HEK293T (cell line): ENCODE data around the gene RYR1.
"Not testable (repeated sequence)": the region's sequence is repeated elsewhere in the genome, so short reads cannot be mapped to it uniquely, and the experiment has no call there.

Source experiments
- CTCF ChIA-PET: fragments of 350-600 bp; formaldehyde crosslinking; extraction: SDS; loops from one replicate; lab custom pipeline; 2021; ENCODE audit warnings: antibody characterized with exemption, inconsistent platforms; lab: Yijun Ruan, JAX
- POLR2A ChIA-PET: fragments of 350-600 bp; formaldehyde crosslinking; extraction: SDS; loops from one replicate; lab custom pipeline; 2020; ENCODE audit warnings: antibody characterized with exemption, inconsistent platforms; lab: Yijun Ruan, JAX
- DNase-seq: peaks from one replicate; pipeline ENCODE4 v3.0.0; 2012; ENCODE audit warnings: mixed read lengths; ENCODE audit errors: extremely low spot score
- ARNT ChIP-seq: fragments of 450-650 bp; IDR thresholded peaks from 2 replicates; pipeline ENCODE4 v1.6.1; 2017; ENCODE audit warnings: mild to moderate bottlenecking
- BHLHE40 ChIP-seq: fragments of 450-650 bp; IDR thresholded peaks from 2 replicates; pipeline ENCODE4 v1.6.1; 2016; ENCODE audit warnings: mild to moderate bottlenecking, moderate library complexity, borderline replicate concordance
- CTBP1 ChIP-seq: fragments of 450-650 bp; IDR thresholded peaks from 2 replicates; pipeline ENCODE4 v1.6.1; 2016; ENCODE audit warnings: borderline replicate concordance
- ELF4 ChIP-seq: fragments of 450-650 bp; IDR thresholded peaks from 2 replicates; pipeline ENCODE4 v1.6.1; 2017; ENCODE audit warnings: antibody characterized with exemption
- FOXA1 ChIP-seq: fragments of 450-650 bp; IDR thresholded peaks from 2 replicates; pipeline ENCODE4 v1.6.1; 2016; ENCODE audit warnings: mild to moderate bottlenecking
- FOXK2 ChIP-seq: fragments of 450-650 bp; IDR thresholded peaks from 2 replicates; pipeline ENCODE4 v1.6.1; 2016; ENCODE audit warnings: mild to moderate bottlenecking
- FOXM1 ChIP-seq: fragments of 450-650 bp; IDR thresholded peaks from 2 replicates; pipeline ENCODE4 v1.6.1; 2017; ENCODE audit warnings: mild to moderate bottlenecking, borderline replicate concordance
- HDGF ChIP-seq: fragments of 450-650 bp; IDR thresholded peaks from 2 replicates; pipeline ENCODE4 v1.6.1; 2017; ENCODE audit warnings: antibody characterized with exemption, borderline replicate concordance
- L3MBTL2 ChIP-seq: fragments of 450-650 bp; conservative IDR thresholded peaks from 2 replicates; pipeline ENCODE4 v1.6.1; 2016; ENCODE audit warnings: mild to moderate bottlenecking
- LEF1 ChIP-seq: fragments of 450-650 bp; IDR thresholded peaks from 2 replicates; pipeline ENCODE4 v1.6.1; 2017; ENCODE audit warnings: mild to moderate bottlenecking, borderline replicate concordance
- NFRKB ChIP-seq: fragments of 450-650 bp; IDR thresholded peaks from 2 replicates; pipeline ENCODE4 v1.6.1; 2016; ENCODE audit warnings: mild to moderate bottlenecking, moderate library complexity
- SP1 ChIP-seq: fragments of 450-650 bp; IDR thresholded peaks from 2 replicates; pipeline ENCODE4 v1.6.1; 2017
- SUZ12 ChIP-seq: fragments of 450-650 bp; IDR thresholded peaks from 2 replicates; pipeline ENCODE4 v1.6.1; 2016; ENCODE audit warnings: mild to moderate bottlenecking
- TARDBP ChIP-seq: fragments of 450-650 bp; IDR thresholded peaks from 2 replicates; pipeline ENCODE4 v1.6.1; 2016
- ZNF384 ChIP-seq: fragments of 450-650 bp; IDR thresholded peaks from 2 replicates; pipeline ENCODE4 v1.6.1; 2016
- TF ChIP-seq, protein P1 (sequence below): fragments of 450-650 bp; IDR thresholded peaks from 2 replicates; pipeline ENCODE4 v1.6.1; 2016

RYR1 gene

DNA sequence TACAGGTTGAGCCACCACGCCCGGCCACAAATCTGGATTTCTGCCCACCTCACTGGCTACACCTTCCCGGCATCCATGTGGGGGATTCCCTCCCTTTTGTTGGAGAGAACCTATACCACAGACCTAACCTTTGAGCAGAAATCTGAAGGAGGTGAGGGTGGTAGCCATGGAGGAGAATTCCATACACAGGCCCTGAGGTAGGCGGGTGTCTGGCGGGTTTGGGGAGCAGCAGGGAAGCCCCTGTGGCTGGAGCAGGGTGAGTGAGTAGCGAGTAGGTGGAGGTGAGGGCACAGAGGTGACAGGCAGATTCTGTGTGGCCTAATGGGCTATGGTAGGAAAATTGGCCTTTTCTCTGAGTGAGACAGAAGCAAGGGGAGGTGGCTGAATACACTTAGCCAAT is 196.1 kb downstream of the RYR1 start:
- POLR2A ChIA-PET: interaction anchor here (2.5 kb wide), 1 partner anchor 11 kb away, joined by 10 read pairs; the partner anchor contains the start of gene EIF3K

DNA sequence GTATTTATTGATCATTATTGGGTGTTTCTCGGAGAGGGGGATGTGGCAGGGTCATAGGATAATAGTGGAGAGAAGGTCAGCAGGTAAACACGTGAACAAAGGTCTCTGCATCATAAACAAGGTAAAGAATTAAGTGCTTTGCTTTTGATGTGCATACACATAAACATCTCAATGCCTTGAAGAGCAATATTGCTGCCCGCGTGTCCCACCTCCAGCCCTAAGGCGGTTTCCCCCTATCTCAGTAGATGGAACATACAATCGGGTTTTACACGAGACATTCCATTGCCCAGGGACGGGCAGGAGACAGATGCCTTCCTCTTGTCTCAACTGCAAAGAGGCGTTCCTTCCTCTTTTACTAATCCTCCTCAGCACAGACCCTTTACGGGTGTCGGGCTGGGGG is 197.8 kb downstream of the RYR1 start:
- CTCF ChIA-PET, POLR2A ChIA-PET, DNase-seq: not testable (repeated sequence)

More for the DNA sequence above, 196.1 kb downstream of the RYR1 start:
- no peak for DNase-seq
- TF ChIP-seq CTBP1 (no peak), FOXK2 (no peak), TARDBP (no peak), ARNT (no peak), FOXM1 (no peak), HDGF (no peak), FOXA1 (no peak), ZNF384 (no peak), ELF4 (no peak), L3MBTL2 (no peak), SP1 (no peak), BHLHE40 (no peak)
- TF ChIP-seq, protein P1, sequence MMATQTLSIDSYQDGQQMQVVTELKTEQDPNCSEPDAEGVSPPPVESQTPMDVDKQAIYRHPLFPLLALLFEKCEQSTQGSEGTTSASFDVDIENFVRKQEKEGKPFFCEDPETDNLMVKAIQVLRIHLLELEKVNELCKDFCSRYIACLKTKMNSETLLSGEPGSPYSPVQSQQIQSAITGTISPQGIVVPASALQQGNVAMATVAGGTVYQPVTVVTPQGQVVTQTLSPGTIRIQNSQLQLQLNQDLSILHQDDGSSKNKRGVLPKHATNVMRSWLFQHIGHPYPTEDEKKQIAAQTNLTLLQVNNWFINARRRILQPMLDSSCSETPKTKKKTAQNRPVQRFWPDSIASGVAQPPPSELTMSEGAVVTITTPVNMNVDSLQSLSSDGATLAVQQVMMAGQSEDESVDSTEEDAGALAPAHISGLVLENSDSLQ: no peak
- CTCF ChIA-PET: no interaction called here

GRCh38 chr19:38631811-38632475 is 198.5 kb downstream of the RYR1 start:
- ChIA-PET POLR2A (interaction anchor here (2.0 kb wide), 1 partner anchor 88 kb away, joined by 5 read pairs; no protein-coding TSS in a partner anchor), CTCF (interaction anchor here (0.6 kb wide), 1 partner anchor 162 kb away, joined by 6 read pairs; no protein-coding TSS in a partner anchor)
- not testable (repeated sequence) for DNase-seq

- POLR2A ChIA-PET: interaction anchor here (2.0 kb wide), 1 partner anchor 89 kb away, joined by 5 read pairs; no protein-coding TSS in a partner anchor
- no peak for DNase-seq
- CTCF ChIA-PET: interaction anchor here (0.6 to 2.3 kb wide), 2 partner anchors 14 to 163 kb away, joined by 6 to 19 read pairs; partner anchors contain the start of gene ACTN4
These were observed 199.2 kb downstream of the RYR1 start for GRCh38 chr19:38632476-38633213.

GRCh38 chr19:38634757-38635482 is 201.4 kb downstream of the RYR1 start:
- peak; percentile 78 for DNase-seq
- no peak for TF ChIP-seq FOXM1
- no peak for TF ChIP-seq ARNT
- TF ChIP-seq, protein P1: no peak
- no peak for TF ChIP-seq HDGF
- CTCF ChIA-PET: interaction anchor here (0.6 to 2.3 kb wide), 12 partner anchors 9 to 409 kb away, joined by 3 to 19 read pairs (median 4); partner anchors contain the start of genes ACTN4, EIF3K and FAM98C
- POLR2A ChIA-PET: interaction anchor here (1.0 to 1.8 kb wide), 4 partner anchors 12 to 232 kb away, joined by 3 to 10 read pairs (median 6); partner anchors contain the start of genes ACTN4, EIF3K and FAM98C

More at GRCh38 chr19:38632476-38633213, 199.2 kb downstream of the RYR1 start:
- TF ChIP-seq NFRKB (no peak), FOXK2 (no peak), LEF1 (no peak), ELF4 (no peak), FOXM1 (no peak), ZNF384 (no peak), TARDBP (no peak)
- TF ChIP-seq, protein P1: no peak

- no peak for DNase-seq
- ChIA-PET POLR2A (interaction anchor here (1.6 to 1.8 kb wide), 2 partner anchors 17 to 92 kb away, joined by 4 to 10 read pairs; partner anchors contain the start of gene EIF3K), CTCF (interaction anchor here (0.9 to 2.0 kb wide), 9 partner anchors 9 to 233 kb away, joined by 3 to 13 read pairs (median 4); partner anchors contain the start of genes EIF3K, FAM98C and MAP4K1)
- TF ChIP-seq HDGF (no peak), L3MBTL2 (no peak), ELF4 (no peak), FOXK2 (no peak), SUZ12 (no peak), NFRKB (no peak), LEF1 (no peak), ZNF384 (no peak), FOXA1 (no peak), CTBP1 (no peak), SP1 (no peak), BHLHE40 (no peak), ARNT (no peak), FOXM1 (no peak), TARDBP (no peak)
- TF ChIP-seq, protein P1: no peak
These were observed 202.2 kb downstream of the RYR1 start for GRCh38 chr19:38635483-38636399.
